Stimulated activated CD4-positive, alpha-beta T cell treated with anti-CD3 and anti-CD28 coated beads, Interleukin-2, amount 100 ng/mL, for 24 hours (primary cell): ENCODE results near the gene SERPINA9.
"Not testable (repeated sequence)": the region's sequence is repeated elsewhere in the genome, so short reads cannot be mapped to it uniquely, and the experiment has no call there.

Source experiments
- DNase-seq, 2 donors: peaks; one replicate each; pipeline ENCODE4 v3.0.0-alpha.2; 2020

SERPINA9 gene

GRCh38 chr14:94485944-94486841 is 10.2 kb upstream of the SERPINA9 start:
- peak; percentile 58 to 61 for DNase-seq

GRCh38 chr14:94484481-94484880 is 8.5 kb upstream of the SERPINA9 start:
- no peak for DNase-seq

DNA sequence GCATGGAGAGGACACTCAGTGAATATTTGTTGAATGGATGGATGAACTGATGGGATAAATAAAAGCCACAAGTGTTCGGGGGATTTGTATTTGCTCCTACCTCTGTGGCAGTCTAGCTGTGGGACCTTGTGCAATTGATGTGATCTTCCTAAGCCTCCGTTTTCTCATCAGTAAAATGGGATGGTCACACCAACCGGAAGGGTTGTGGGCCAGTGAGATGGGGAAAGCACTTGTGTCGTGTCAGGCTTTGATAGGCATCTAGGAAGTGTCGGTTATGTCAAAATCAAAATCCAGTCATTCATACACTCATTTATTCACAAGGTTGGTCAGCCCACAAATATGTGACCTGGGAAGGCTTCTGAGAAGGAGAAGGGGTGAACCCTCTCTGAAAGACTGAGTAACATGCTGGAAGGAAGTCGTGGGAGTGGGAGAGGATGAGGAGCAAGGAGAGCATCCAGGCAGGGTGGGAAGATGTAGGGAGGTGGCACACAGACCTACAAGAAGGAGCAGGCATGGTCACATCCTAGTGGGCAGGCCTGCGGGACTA is 7.8 kb upstream of the SERPINA9 start:
- no peak for DNase-seq

DNA sequence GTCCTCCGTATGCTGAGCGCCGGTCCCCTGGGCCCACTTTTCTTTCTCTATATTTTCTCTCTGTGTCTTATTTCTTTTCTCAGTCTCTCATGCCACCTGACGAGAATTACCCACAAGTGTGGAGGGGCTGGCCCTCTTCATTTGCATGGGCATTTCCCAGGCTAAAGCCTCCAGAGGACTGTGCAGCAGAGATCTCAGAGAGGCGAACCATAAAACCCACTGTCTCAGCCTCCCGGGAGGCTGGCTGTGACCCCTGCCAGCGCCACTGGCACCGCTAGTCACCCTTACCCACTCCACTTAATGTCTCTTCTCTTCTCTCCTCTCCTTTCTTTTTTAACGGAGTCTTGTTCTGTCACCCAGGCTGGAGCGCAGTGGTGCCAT is 7.1 kb upstream of the SERPINA9 start:
- DNase-seq = no peak

DNA sequence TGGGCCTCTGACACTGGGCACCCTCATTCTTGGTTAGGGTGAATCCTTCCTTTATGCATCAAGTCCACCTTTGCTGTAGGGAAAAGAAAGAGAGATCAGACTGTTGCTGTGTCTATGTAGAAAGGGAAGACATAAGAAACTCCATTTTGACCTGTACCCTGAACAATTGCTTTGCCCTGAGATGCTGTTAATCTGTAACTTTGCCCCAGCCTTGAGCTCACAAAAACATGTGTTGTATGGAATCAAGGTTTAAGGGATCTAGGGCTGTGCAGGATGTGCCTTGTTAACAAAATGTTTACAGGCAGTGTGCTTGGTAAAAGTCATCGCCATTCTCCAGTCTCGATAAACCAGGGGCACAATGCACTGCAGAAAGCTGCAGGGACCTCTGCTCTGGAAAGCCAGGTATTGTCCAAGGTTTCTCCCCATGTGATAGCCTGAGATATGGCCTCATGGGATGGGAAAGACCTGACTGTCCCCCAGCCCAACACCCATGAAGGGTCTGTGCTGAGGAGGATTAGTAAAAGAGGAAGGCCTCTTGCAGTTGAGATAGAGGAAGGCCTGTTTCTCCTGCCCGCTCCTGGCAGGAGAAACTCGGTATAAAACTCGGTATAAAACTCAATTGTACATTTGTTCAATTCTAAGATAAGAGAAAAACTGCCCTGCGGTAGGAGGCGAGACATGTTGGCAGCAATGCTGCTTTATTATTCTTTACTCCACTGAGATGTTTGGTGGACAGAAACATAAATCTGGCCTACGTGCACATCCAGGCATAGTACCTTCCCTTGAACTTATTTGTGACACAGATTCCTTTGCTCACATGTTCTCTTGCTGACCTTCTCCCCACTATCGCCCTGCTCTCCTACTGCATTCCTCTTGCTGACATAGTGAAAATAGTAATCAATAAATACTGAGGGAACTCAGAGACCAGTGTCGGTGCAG is 6.4 kb upstream of the SERPINA9 start:
- DNase-seq = not testable (repeated sequence)

DNA sequence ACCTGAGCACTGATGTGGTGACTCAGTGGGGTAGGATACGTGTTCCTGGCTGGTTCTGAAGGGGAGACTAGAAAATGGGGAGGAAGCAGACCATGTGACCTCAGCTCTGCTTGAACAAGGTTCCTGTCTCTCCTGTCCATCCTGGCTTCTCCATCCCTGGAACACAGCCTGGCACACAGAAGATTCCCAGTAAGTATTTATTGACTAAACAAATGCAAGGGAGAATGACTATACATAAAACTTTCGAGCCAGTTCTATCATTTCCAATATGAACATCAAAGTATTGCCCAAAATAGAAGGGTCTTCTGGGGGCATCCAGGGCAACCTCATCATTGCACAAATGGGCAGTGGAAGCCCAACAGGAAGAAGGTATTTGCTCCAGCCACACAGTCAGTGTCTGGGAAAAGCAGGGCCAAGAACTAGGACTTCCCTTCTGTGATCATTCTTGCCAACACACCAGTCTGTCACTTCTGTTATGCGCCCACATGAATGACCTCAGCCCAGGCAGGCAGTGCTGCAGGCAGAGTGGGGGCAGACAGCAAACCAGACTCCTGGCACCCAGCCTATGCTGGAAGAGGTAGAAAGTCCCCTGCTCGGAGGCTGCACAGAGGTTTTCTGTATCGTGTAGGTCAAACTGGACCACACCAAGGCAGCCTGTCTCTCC is 5.6 kb upstream of the SERPINA9 start:
- DNase-seq = no peak

GRCh38 chr14:94480809-94481208 is 4.8 kb upstream of the SERPINA9 start:
- DNase-seq = no peak

DNA sequence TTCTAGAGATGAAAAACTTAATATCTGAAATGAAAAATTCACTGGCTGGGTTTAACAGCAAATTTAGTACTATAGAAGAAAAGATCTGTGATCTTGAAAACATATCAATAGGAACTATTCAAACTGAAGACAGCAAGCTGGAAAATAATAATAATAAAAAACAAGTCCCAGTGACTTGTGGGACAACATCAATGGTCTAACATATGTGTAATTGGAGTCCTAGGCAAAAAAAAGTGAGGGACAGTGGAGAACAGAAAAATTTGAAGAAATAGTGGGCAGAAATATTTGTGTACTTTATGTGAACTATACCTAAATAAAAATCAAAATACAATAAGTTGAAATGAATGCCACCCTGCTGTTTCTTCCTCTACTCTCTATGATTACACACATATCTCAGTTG is 2.4 kb upstream of the SERPINA9 start:
- no peak for DNase-seq

GRCh38 chr14:94474581-94475031 is 1.4 kb downstream of the SERPINA9 start:
- DNase-seq = no peak

DNA sequence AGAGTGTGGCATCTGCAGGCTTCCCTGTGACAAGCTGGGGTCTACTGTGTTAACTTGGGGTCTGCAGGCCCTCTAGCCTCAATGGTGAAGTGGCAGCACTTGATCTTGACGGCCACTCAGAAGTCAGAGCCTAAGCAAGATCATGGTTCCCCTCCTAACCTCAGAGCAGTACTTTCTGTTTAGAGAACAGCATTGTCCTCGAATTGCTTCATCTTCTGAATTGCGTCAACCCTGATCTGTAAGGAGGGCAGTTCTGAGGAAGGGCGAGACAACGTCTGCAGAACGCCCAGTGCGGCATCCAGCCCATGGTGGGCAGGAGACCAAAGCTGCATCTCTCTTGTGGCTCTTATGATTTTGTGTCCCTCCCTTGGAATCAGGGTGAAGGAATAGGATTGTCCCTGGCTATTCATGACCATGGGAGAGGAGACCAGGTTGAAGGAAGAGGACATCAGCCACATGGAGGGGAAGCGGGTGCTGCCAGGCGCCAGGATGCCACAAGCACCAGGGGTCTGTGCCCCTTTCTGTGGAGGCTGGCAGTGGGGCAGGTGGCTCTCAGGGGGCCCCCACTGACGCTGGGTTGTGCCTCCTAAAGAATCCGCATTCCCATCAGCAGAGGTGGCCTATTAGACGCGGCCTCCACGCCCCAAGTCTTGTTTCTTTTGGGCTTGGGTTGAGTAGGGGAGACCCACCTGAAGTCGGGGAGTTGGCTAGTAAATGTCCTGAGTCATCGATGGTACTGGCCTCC is 2.2 kb downstream of the SERPINA9 start:
- no peak for DNase-seq

DNA sequence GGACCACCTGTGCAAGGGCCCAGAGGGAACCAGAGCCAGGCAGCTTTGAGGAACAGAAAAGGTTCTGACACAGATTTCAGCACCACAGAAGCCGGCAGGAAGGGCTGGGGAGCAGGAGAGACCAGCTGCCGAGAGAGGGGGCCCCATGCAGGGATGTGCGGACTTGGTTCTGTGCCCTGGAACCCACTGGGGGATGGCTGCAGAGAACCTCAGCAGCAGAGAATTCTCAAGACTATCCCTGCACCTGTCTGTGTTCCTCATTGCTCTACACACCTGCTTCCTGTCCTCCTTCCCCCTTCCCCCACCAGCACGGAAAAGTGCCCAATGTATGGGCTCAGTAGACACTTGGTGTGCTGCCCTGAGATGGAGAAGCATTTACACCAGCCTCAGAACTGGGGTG is 3.2 kb downstream of the SERPINA9 start:
- DNase-seq = no peak

DNA sequence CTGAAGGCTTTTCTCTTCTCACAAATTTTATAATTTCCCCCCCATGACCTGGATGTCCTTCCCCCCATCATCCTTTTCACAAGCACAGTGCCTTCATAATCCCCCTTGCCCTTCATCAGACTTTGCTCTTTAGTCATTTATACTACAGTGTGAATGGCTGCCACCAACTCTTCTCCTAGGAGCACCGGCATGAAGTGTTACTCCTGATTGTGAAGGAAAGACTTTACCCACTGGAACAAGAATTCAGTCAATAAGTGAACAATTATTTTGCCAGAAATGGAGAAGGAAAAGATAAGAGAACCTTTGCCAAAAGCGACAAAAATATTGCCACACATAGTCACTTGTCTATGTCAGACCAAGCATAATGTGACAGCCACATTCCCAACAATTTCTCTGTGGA is 5.0 kb downstream of the SERPINA9 start:
- DNase-seq = no peak

DNA sequence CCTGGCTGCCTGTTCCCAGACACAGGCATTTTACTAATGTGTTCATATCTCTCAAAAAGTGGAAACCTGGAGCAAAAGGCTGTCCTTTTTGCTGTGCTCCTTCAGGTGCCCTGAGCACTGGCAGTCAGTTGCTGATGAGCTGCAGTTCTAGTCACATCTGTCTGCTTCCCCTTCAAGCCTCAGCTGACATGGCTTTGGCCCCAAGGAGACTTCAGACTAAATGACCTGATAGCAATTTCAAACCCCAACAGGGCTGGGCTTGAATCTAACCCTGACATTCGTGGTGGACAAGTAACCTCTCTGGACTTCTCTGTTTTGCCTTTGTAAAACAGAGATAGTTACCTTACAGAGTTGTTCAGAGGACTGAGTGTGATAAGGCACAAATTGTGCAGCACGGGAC is 5.7 kb downstream of the SERPINA9 start:
- no peak for DNase-seq

DNA sequence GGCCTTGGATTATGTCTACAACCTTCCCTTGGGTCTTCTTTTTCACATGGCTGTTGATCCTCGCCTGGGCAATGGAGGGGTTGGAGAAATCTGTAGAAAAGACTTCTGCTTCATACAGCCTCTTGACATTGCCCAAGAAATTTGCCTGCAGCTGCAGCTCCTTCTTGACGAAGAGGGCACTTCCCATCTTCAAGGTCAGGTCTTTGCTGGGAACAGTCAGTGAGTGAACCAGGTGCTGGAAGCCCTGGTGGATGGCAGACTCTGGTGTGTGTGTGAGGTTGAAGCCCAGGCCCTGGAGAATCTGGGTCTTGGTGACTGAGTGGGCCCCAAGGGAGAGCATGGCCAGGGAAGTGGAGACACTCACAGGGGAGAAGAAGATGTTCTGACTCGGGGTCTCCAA is 6.7 kb downstream of the SERPINA9 start:
- no peak for DNase-seq

GRCh38 chr14:94467728-94468520 is 8.1 kb downstream of the SERPINA9 start:
- DNase-seq = no peak

GRCh38 chr14:94466706-94467370 is 9.2 kb downstream of the SERPINA9 start:
- DNase-seq = no peak

DNA sequence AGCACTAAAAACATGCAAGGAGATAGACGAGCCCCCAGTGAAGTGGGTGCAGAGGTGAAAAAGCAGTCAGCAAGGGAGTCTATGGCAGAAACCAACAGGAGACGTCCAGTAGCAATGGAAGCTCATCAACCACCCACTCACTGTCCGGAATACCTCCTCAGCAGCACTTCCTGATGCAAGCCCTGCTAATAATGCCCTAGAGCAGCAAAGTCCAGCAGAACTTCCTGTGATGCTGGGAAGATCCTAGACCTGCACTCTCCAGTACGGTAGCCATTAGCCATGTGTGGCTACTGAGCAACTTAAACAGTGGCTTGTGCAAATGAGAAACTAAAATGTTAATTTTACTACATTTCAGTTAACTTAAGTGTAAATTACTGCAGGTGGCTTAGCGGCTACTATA is 11.0 kb downstream of the SERPINA9 start:
- DNase-seq = no peak

DNA sequence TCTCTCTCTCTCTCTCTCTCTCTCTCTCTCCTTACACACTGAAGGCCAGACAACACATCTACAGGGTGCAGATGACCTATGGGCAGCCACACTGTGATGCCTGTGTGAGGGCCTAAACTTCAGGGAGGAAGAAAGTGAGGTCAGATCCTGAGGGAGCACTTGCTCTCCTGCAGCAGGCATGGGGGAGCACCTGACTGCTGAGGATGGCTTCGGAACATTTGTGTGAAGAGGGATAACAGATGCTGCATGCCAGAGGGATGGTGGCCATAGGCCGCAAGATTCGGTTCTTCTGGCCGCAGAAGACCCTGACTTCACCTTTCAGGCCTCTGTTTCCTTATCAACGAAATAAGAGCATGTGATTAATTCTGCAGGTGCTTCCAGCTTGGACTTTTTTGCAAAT is 11.7 kb downstream of the SERPINA9 start:
- no peak for DNase-seq

GRCh38 chr14:94462763-94463572 is 13.0 kb downstream of the SERPINA9 start:
- no peak for DNase-seq

- DNase-seq = no peak
Observed at GRCh38 chr14:94462219-94462551, 13.8 kb downstream of the SERPINA9 start.
